ENCODE data around the gene TNIK. TPM values are rescaled to one million over a fixed set of nuclear protein-coding genes. Genes with fewer than 3 reads are reported as not detected.

The TNIK gene
- total RNA-seq, 1 donor from 2014 or later, result 15.5 TPM

GRCh38 chr3:171317171-171317570 is 143.0 kb downstream of the TNIK start:
- Mint-ChIP-seq H3K9me3 (ENCODE audit: unreplicated experiment) (no peaks in the 10 kb centered on the region), H3K27me3 (ENCODE audit: unreplicated experiment) (no peaks in the 10 kb centered on the region), H3K36me3 (ENCODE audit: unreplicated experiment) (no peaks in the 10 kb centered on the region), H3K4me1 (ENCODE audit: unreplicated experiment) (peaks cover 28% of the 10 kb centered on the region), H3K4me3 (ENCODE audit: unreplicated experiment) (no peak overlapping the region), H3K27ac (ENCODE audit: unreplicated experiment) (no peak overlapping the region)
- DNase-seq (ENCODE audit: extremely low spot score, unreplicated experiment), result no peak
- TF ChIP-seq, protein P1, sequence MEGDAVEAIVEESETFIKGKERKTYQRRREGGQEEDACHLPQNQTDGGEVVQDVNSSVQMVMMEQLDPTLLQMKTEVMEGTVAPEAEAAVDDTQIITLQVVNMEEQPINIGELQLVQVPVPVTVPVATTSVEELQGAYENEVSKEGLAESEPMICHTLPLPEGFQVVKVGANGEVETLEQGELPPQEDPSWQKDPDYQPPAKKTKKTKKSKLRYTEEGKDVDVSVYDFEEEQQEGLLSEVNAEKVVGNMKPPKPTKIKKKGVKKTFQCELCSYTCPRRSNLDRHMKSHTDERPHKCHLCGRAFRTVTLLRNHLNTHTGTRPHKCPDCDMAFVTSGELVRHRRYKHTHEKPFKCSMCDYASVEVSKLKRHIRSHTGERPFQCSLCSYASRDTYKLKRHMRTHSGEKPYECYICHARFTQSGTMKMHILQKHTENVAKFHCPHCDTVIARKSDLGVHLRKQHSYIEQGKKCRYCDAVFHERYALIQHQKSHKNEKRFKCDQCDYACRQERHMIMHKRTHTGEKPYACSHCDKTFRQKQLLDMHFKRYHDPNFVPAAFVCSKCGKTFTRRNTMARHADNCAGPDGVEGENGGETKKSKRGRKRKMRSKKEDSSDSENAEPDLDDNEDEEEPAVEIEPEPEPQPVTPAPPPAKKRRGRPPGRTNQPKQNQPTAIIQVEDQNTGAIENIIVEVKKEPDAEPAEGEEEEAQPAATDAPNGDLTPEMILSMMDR (IDR thresholded peaks at IDR 0.05), result no peak

DNA sequence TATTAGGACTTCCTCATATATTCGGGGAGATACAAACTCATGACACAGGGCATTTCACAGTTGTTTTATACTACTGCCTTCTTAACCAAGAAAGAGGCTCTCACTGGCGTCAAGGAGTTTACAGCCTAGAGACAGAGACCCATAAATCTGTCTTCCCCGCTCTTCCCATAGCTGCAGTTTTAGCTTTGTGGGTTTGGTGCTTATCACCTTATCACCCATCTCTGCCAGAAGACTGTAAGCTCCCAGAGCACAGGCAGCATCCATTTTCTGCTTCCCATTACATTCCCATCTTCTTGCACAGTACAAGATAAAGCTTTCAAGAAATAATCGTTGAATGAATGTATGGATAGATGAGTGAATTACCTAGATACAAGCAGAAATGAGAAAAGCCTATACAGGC is 144.3 kb downstream of the TNIK start:
- TF ChIP-seq, protein P1 (IDR thresholded peaks at IDR 0.05), result no peak

DNA sequence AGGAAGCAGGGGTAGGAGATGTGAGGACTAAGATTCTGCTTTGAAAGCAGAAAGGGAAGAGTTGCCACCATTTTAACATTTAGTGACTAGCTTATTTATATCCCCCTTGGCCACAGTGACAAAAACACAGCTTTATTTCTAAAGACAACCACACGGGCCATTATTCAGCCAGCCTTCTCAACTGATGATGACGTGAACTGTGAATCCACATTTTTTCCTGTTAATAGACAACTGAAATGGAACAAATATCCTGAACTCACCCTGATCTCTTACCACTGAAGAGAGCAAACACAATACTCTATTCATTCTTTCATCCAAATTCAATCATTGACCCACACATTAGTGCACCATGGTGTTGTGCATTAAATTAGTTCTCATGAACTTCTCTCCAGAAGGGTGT is 145.1 kb downstream of the TNIK start:
- TF ChIP-seq, protein P1 (IDR thresholded peaks at IDR 0.05), result no peak
- DNase-seq (ENCODE audit: extremely low spot score, unreplicated experiment), result no peak
- Mint-ChIP-seq H3K27ac (ENCODE audit: unreplicated experiment) (no peak overlapping the region), H3K36me3 (ENCODE audit: unreplicated experiment) (no peaks in the 10 kb centered on the region), H3K9me3 (ENCODE audit: unreplicated experiment) (no peaks in the 10 kb centered on the region), H3K4me1 (ENCODE audit: unreplicated experiment) (peaks cover 17% of the 10 kb centered on the region), H3K27me3 (ENCODE audit: unreplicated experiment) (no peaks in the 10 kb centered on the region), H3K4me3 (ENCODE audit: unreplicated experiment) (no peak overlapping the region)

More for the DNA sequence above, 144.3 kb downstream of the TNIK start:
- H3K27ac Mint-ChIP-seq (ENCODE audit: unreplicated experiment), result no peak overlapping the region
- no peaks in the 10 kb centered on the region for H3K36me3 Mint-ChIP-seq (ENCODE audit: unreplicated experiment)
- peaks cover 17% of the 10 kb centered on the region for H3K4me1 Mint-ChIP-seq (ENCODE audit: unreplicated experiment)
- no peak for DNase-seq (ENCODE audit: extremely low spot score, unreplicated experiment)
- no peak overlapping the region for H3K4me3 Mint-ChIP-seq (ENCODE audit: unreplicated experiment)
- no peaks in the 10 kb centered on the region for H3K9me3 Mint-ChIP-seq (ENCODE audit: unreplicated experiment)
- no peaks in the 10 kb centered on the region for H3K27me3 Mint-ChIP-seq (ENCODE audit: unreplicated experiment)

DNA sequence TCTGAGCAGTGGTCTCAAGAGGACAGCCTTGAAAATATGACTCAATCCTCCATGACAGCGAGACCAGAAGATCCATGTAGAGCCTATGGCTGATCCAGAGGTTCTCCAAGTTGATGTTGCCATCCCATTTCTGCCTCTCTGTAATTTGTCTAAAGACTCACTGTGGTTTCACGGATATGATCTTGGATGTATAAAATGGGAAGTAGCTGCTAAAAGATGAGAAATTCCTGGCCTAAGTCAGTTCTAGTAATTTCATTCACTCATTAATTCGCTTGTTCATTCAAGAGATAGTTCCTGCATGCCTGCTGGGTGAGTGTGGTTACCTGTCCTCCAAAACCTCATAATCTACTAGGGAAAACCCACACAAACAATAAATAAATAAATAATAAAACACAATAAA is 145.9 kb downstream of the TNIK start:
- peaks cover 22% of the 10 kb centered on the region for H3K4me1 Mint-ChIP-seq (ENCODE audit: unreplicated experiment)
- H3K9me3 Mint-ChIP-seq (ENCODE audit: unreplicated experiment), result no peaks in the 10 kb centered on the region
- DNase-seq (ENCODE audit: extremely low spot score, unreplicated experiment), result no peak
- no peaks in the 10 kb centered on the region for H3K36me3 Mint-ChIP-seq (ENCODE audit: unreplicated experiment)
- no peak overlapping the region for H3K4me3 Mint-ChIP-seq (ENCODE audit: unreplicated experiment)
- H3K27ac Mint-ChIP-seq (ENCODE audit: unreplicated experiment), result no peak overlapping the region
- TF ChIP-seq, protein P1 (IDR thresholded peaks at IDR 0.05), result no peak
- H3K27me3 Mint-ChIP-seq (ENCODE audit: unreplicated experiment), result no peaks in the 10 kb centered on the region

GRCh38 chr3:171313702-171314101 is 146.5 kb downstream of the TNIK start:
- DNase-seq (ENCODE audit: extremely low spot score, unreplicated experiment), result no peak
- no peaks in the 10 kb centered on the region for H3K9me3 Mint-ChIP-seq (ENCODE audit: unreplicated experiment)
- H3K27ac Mint-ChIP-seq (ENCODE audit: unreplicated experiment), result no peak overlapping the region
- H3K27me3 Mint-ChIP-seq (ENCODE audit: unreplicated experiment), result no peaks in the 10 kb centered on the region
- peaks cover 25% of the 10 kb centered on the region for H3K4me1 Mint-ChIP-seq (ENCODE audit: unreplicated experiment)
- no peak overlapping the region for H3K4me3 Mint-ChIP-seq (ENCODE audit: unreplicated experiment)
- TF ChIP-seq, protein P1 (IDR thresholded peaks at IDR 0.05), result no peak
- no peaks in the 10 kb centered on the region for H3K36me3 Mint-ChIP-seq (ENCODE audit: unreplicated experiment)
